Ectodermal cell (in vitro differentiated cells): ENCODE measurements around the gene SLC1A2.

Experiments
- H3K27ac ChIP-seq: 2 replicates; pipeline ENCODE4 v1.7.0; 2013; ENCODE audit warnings: mild to moderate bottlenecking, low read depth, low read length; ENCODE audit not compliant: insufficient read depth, poor library complexity, severe bottlenecking
- H3K27me3 ChIP-seq: 2 replicates; pipeline ENCODE4 v1.7.0; 2013; ENCODE audit warnings: mild to moderate bottlenecking, low read length; ENCODE audit not compliant: insufficient read depth, control insufficient read depth, poor library complexity, severe bottlenecking
- H3K36me3 ChIP-seq: one replicate; pipeline ENCODE4 v1.7.0; 2013; ENCODE audit warnings: low read length; ENCODE audit not compliant: control insufficient read depth, insufficient read depth
- H3K4me1 ChIP-seq: one replicate; pipeline ENCODE4 v1.7.0; 2013; ENCODE audit warnings: low read length; ENCODE audit not compliant: control insufficient read depth, insufficient read depth
- H3K4me3 ChIP-seq: 2 replicates; pipeline ENCODE4 v1.7.0; 2013; ENCODE audit warnings: low read depth, low read length, control low read depth; ENCODE audit not compliant: insufficient read depth
- H3K9me3 ChIP-seq: 2 replicates; pipeline ENCODE4 v1.7.0; 2013; ENCODE audit warnings: mild to moderate bottlenecking, low read length, moderate library complexity; ENCODE audit not compliant: control insufficient read depth
- WGBS, 2 experiments: methylation state at CpG; one replicate each; pipeline ENCODE4 v1.1.7; 2013; ENCODE audit warnings: missing lambda C conversion rate in 2 of 2; 5-methylcytosine and 5-hydroxymethylcytosine counted together

SLC1A2 gene

GRCh38 chr11:35352077-35352888 is 67.1 kb downstream of the SLC1A2 start:
- H3K4me3 ChIP-seq: no peak overlapping the region
- 92 to 94% methylated on average over 3 of the region's 3 CpGs for WGBS, 2 experiments

GRCh38 chr11:35349897-35350296 is 69.5 kb downstream of the SLC1A2 start:
- no peak overlapping the region for H3K4me3 ChIP-seq
- H3K27me3 ChIP-seq: no peaks in the 10 kb centered on the region
- H3K36me3 ChIP-seq: no peaks in the 10 kb centered on the region
- peaks cover 2% of the 10 kb centered on the region for H3K4me1 ChIP-seq
- H3K9me3 ChIP-seq: no peaks in the 10 kb centered on the region
- no peak overlapping the region for H3K27ac ChIP-seq
- WGBS, 2 experiments: 90 to 92% methylated on average over 4 of the region's 4 CpGs

More at GRCh38 chr11:35352077-35352888, 67.1 kb downstream of the SLC1A2 start:
- Histone ChIP-seq H3K27me3 (no peaks in the 10 kb centered on the region), H3K9me3 (no peaks in the 10 kb centered on the region), H3K27ac (no peak overlapping the region), H3K36me3 (no peaks in the 10 kb centered on the region), H3K4me1 (no peaks in the 10 kb centered on the region)

GRCh38 chr11:35348898-35349687 is 70.3 kb downstream of the SLC1A2 start:
- Histone ChIP-seq H3K36me3 (no peaks in the 10 kb centered on the region), H3K27ac (no peak overlapping the region), H3K9me3 (no peaks in the 10 kb centered on the region), H3K4me3 (no peak overlapping the region), H3K27me3 (no peaks in the 10 kb centered on the region), H3K4me1 (peaks cover 9% of the 10 kb centered on the region)
- WGBS, 2 experiments: 93 to 98% methylated on average over 9 to 10 of the region's 10 CpGs

GRCh38 chr11:35347921-35348331 is 71.4 kb downstream of the SLC1A2 start:
- Histone ChIP-seq H3K36me3 (no peaks in the 10 kb centered on the region), H3K27ac (no peak overlapping the region), H3K4me1 (peaks cover 9% of the 10 kb centered on the region), H3K4me3 (no peak overlapping the region), H3K9me3 (no peaks in the 10 kb centered on the region), H3K27me3 (no peaks in the 10 kb centered on the region)
- WGBS, 2 experiments: 86 to 93% methylated on average over 1 of the region's 1 CpG

- H3K36me3 ChIP-seq: no peaks in the 10 kb centered on the region
- H3K27me3 ChIP-seq: no peaks in the 10 kb centered on the region
- no peaks in the 10 kb centered on the region for H3K9me3 ChIP-seq
- H3K27ac ChIP-seq: no peak overlapping the region
- peaks cover 9% of the 10 kb centered on the region for H3K4me1 ChIP-seq
- WGBS, 2 experiments: 88% methylated on average over 6 of the region's 6 CpGs
- H3K4me3 ChIP-seq: no peak overlapping the region
These were observed 72.0 kb downstream of the SLC1A2 start for GRCh38 chr11:35347173-35347878.

- Histone ChIP-seq H3K27me3 (no peaks in the 10 kb centered on the region), H3K9me3 (no peaks in the 10 kb centered on the region), H3K4me1 (peaks cover 9% of the 10 kb centered on the region), H3K36me3 (no peaks in the 10 kb centered on the region), H3K27ac (no peak overlapping the region), H3K4me3 (no peak overlapping the region)
- 94 to 95% methylated on average over 6 of the region's 6 CpGs for WGBS, 2 experiments
These were observed 72.7 kb downstream of the SLC1A2 start for GRCh38 chr11:35346472-35347156.

GRCh38 chr11:35344681-35345574 is 74.4 kb downstream of the SLC1A2 start:
- H3K9me3 ChIP-seq: no peaks in the 10 kb centered on the region
- no peaks in the 10 kb centered on the region for H3K27me3 ChIP-seq
- H3K4me1 ChIP-seq: peaks cover 9% of the 10 kb centered on the region
- H3K27ac ChIP-seq: peak overlapping the region; percentile 6
- H3K36me3 ChIP-seq: no peaks in the 10 kb centered on the region
- no peak overlapping the region for H3K4me3 ChIP-seq
- 75 to 84% methylated on average over 9 of the region's 9 CpGs for WGBS, 2 experiments

GRCh38 chr11:35343033-35343598 is 76.2 kb downstream of the SLC1A2 start:
- WGBS, 2 experiments: 95% methylated on average over 5 of the region's 5 CpGs
- H3K27me3 ChIP-seq: no peaks in the 10 kb centered on the region
- peaks cover 9% of the 10 kb centered on the region for H3K4me1 ChIP-seq
- H3K4me3 ChIP-seq: no peak overlapping the region
- H3K9me3 ChIP-seq: no peaks in the 10 kb centered on the region
- H3K27ac ChIP-seq: no peak overlapping the region
- H3K36me3 ChIP-seq: no peaks in the 10 kb centered on the region

GRCh38 chr11:35340715-35341114 is 78.6 kb downstream of the SLC1A2 start:
- Histone ChIP-seq H3K4me3 (no peak overlapping the region), H3K36me3 (no peaks in the 10 kb centered on the region), H3K4me1 (peaks cover 9% of the 10 kb centered on the region), H3K27ac (no peak overlapping the region), H3K27me3 (no peaks in the 10 kb centered on the region), H3K9me3 (no peaks in the 10 kb centered on the region)
- WGBS, 2 experiments: 92 to 95% methylated on average over 1 to 2 of the region's 2 CpGs
